SK-N-SH (cell line): ENCODE results near the gene OPCML. TPM values are rescaled to one million over a fixed set of nuclear protein-coding genes. Genes with fewer than 3 reads are reported as not detected.

Source experiments
- CTCF ChIA-PET: fragments of 300-600, 350-600 bp; formaldehyde crosslinking; extraction: SDS; loops from one replicate; lab custom pipeline; 2021; lab: Yijun Ruan, JAX
- POLR2A ChIA-PET: fragments of 350-600 bp; sonication (Branson Sonifier 250); formaldehyde crosslinking; extraction: SDS; loops from one replicate; lab custom pipeline; 2020; ENCODE audit warnings: antibody characterized with exemption, inconsistent platforms; lab: Yijun Ruan, JAX
- DNase-seq: peaks from one replicate; pipeline ENCODE4 v3.0.0; 2012
- H2AFZ ChIP-seq: fragments of 200-600 bp; sonication (generic); 2 replicates; pipeline ENCODE4 v1.8.1; 2016; ENCODE audit warnings: antibody characterized with exemption, mild to moderate bottlenecking, low read depth
- H3F3A ChIP-seq: fragments of 200-600 bp; sonication (generic); replicated peaks from 2 replicates; pipeline ENCODE3; 2016; ENCODE audit warnings: antibody characterized with exemption, mild to moderate bottlenecking; ENCODE audit not compliant: insufficient read depth
- H3K27ac ChIP-seq, 2 experiments: fragments of 200-500 bp in 1 of 2; fragments of 200-600 bp in 1 of 2; sonication (Bioruptor generic) in 1 of 2; sonication (generic), shearing (Covaris generic) in 1 of 2; 2 replicates each; pipeline versions ENCODE4 v1.5.1 to v1.6.1; 2014 to 2016; ENCODE audit warnings: low read depth in 2 of 2, inconsistent platforms in 1 of 2, low read length in 1 of 2, mild to moderate bottlenecking in 1 of 2, mixed read lengths in 1 of 2
- H3K27me3 ChIP-seq: fragments of 200-600 bp; sonication (generic), shearing (Covaris generic); 2 replicates; pipeline ENCODE4 v1.6.1; 2016; ENCODE audit warnings: mixed run types; ENCODE audit not compliant: insufficient read depth
- H3K36me3 ChIP-seq, 2 experiments: fragments of 200-500 bp in 1 of 2; fragments of 200-600 bp in 1 of 2; sonication (Bioruptor generic) in 1 of 2; sonication (generic) in 1 of 2; replicated peaks in 1 of 2; 2 replicates each; pipeline versions ENCODE3 to v1.5.1; 2014 to 2016; ENCODE audit warnings: low read length in 1 of 2, mild to moderate bottlenecking in 1 of 2; ENCODE audit not compliant: insufficient read depth in 2 of 2, control insufficient read depth in 1 of 2
- H3K4me1 ChIP-seq, 2 experiments: fragments of 200-500 bp in 1 of 2; fragments of 200-600 bp in 1 of 2; sonication (Bioruptor generic) in 1 of 2; sonication (generic), shearing (Covaris generic) in 1 of 2; 2 replicates each; pipeline versions ENCODE4 v1.5.1 to v1.6.1; 2014 to 2016; ENCODE audit warnings: low read depth in 1 of 2, low read length in 1 of 2, mixed run types in 1 of 2; ENCODE audit not compliant: insufficient read depth in 2 of 2, control insufficient read depth in 1 of 2
- H3K4me2 ChIP-seq: fragments of 200-600 bp; sonication (generic), shearing (Covaris generic); 2 replicates; pipeline ENCODE4 v1.6.1; 2017; ENCODE audit warnings: mixed run types
- H3K4me3 ChIP-seq, 2 experiments: fragments of 200-500 bp in 1 of 2; fragments of 200-600 bp in 1 of 2; sonication (Bioruptor generic) in 1 of 2; sonication (generic), shearing (Covaris generic) in 1 of 2; 2 replicates each; pipeline versions ENCODE4 v1.5.1 to v1.8.1; 2014 to 2016; ENCODE audit warnings: low read depth in 2 of 2, inconsistent platforms in 1 of 2, low read length in 1 of 2, mild to moderate bottlenecking in 1 of 2, mixed read lengths in 1 of 2, moderate library complexity in 1 of 2
- H3K79me2 ChIP-seq: fragments of 200-600 bp; sonication (generic); 2 replicates; pipeline ENCODE4 v1.8.1; 2017; ENCODE audit warnings: mild to moderate bottlenecking; ENCODE audit not compliant: insufficient read depth
- H3K9ac ChIP-seq: fragments of 200-600 bp; sonication (generic); 2 replicates; pipeline ENCODE4 v1.6.1; 2017; ENCODE audit warnings: mixed run types
- H3K9me2 ChIP-seq: fragments of 200-600 bp; sonication (generic); 2 replicates; pipeline ENCODE4 v1.6.1; 2017; ENCODE audit warnings: mixed run types
- H3K9me3 ChIP-seq: fragments of 200-600 bp; sonication (generic); 2 replicates; pipeline ENCODE4 v1.6.1; 2017; ENCODE audit warnings: mixed run types, mild to moderate bottlenecking, moderate library complexity
- H4K20me1 ChIP-seq: fragments of 200-600 bp; sonication (generic); 2 replicates; pipeline ENCODE4 v1.6.1; 2017; ENCODE audit warnings: mild to moderate bottlenecking, mixed run types; ENCODE audit not compliant: insufficient read depth
- CHD2 ChIP-seq: fragments of 150-350 bp; IDR thresholded peaks from 2 replicates; pipeline ENCODE4 v1.6.1; 2018; ENCODE audit warnings: low read length; ENCODE audit not compliant: partially characterized antibody
- CTCF ChIP-seq: fragments of 200-600 bp; sonication (generic); IDR thresholded peaks from 2 replicates; pipeline ENCODE4 v1.6.1; 2017; ENCODE audit warnings: antibody characterized with exemption, mild to moderate bottlenecking, moderate library complexity
- ELF1 ChIP-seq: IDR thresholded peaks from 2 replicates; pipeline ENCODE4 v1.4.0; 2012
- EP300 ChIP-seq, 2 experiments: IDR thresholded peaks; 2 replicates each; pipeline versions ENCODE4 v1.4.0 to v1.6.1; 2012; ENCODE audit warnings: borderline replicate concordance in 1 of 2, low read depth in 1 of 2, low read length in 1 of 2
- FOSL2 ChIP-seq: IDR thresholded peaks from 2 replicates; pipeline ENCODE4 v1.4.0; 2012; ENCODE audit warnings: low read depth, mild to moderate bottlenecking, moderate library complexity, borderline replicate concordance
- GABPA ChIP-seq: IDR thresholded peaks from 2 replicates; pipeline ENCODE4 v1.4.0; 2012; ENCODE audit warnings: low read depth, mild to moderate bottlenecking
- JUND ChIP-seq: IDR thresholded peaks from 2 replicates; pipeline ENCODE4 v1.4.0; 2012
- MEF2A ChIP-seq: IDR thresholded peaks from 2 replicates; pipeline ENCODE4 v1.4.0; 2012; ENCODE audit warnings: low read depth, borderline replicate concordance
- NFIC ChIP-seq: IDR thresholded peaks from 2 replicates; pipeline ENCODE4 v1.4.0; 2012; ENCODE audit warnings: borderline replicate concordance
- RAD21 ChIP-seq: IDR thresholded peaks from 2 replicates; pipeline ENCODE4 v1.6.1; 2012; ENCODE audit warnings: mild to moderate bottlenecking, low read length
- RCOR1 ChIP-seq: fragments of 150-350 bp; IDR thresholded peaks from 2 replicates; pipeline ENCODE4 v1.6.1; 2017; ENCODE audit warnings: antibody characterized with exemption, low read length
- TEAD4 ChIP-seq: IDR thresholded peaks from 2 replicates; pipeline ENCODE4 v1.4.0; 2012; ENCODE audit warnings: mild to moderate bottlenecking, borderline replicate concordance; ENCODE audit not compliant: insufficient read depth
- YY1 ChIP-seq: IDR thresholded peaks from 2 replicates; pipeline ENCODE4 v1.4.0; 2012; ENCODE audit warnings: low read depth, mild to moderate bottlenecking
- ZBTB33 ChIP-seq: IDR thresholded peaks from 2 replicates; pipeline ENCODE4 v1.4.0; 2012; ENCODE audit warnings: low read depth, borderline replicate concordance
- WGBS: methylation state at CpG from one replicate; pipeline ENCODE4 v1.1.6; 2017; ENCODE audit warnings: low lambda C conversion rate; 5-methylcytosine and 5-hydroxymethylcytosine counted together
- polyA plus RNA-seq, 3 experiments: library from polyadenylated mRNA; depleted of rRNA; stranded (reverse); fragments of >200 nt; gene quantifications; 2 replicates each; pipeline ENCODE4 v1.2.3, GENCODE V29; 2012
- TF ChIP-seq, protein P1 (sequence below): IDR thresholded peaks from 2 replicates; pipeline ENCODE4 v1.6.1; 2012; ENCODE audit warnings: mild to moderate bottlenecking, low read depth, low read length, moderate library complexity
- TF ChIP-seq, protein P2 (sequence below): IDR thresholded peaks from 2 replicates; pipeline ENCODE4; 2012

Gene OPCML
- polyA plus RNA-seq, 1 of the 3 experiments (the other 2 are of a cell fraction), result not detected

DNA sequence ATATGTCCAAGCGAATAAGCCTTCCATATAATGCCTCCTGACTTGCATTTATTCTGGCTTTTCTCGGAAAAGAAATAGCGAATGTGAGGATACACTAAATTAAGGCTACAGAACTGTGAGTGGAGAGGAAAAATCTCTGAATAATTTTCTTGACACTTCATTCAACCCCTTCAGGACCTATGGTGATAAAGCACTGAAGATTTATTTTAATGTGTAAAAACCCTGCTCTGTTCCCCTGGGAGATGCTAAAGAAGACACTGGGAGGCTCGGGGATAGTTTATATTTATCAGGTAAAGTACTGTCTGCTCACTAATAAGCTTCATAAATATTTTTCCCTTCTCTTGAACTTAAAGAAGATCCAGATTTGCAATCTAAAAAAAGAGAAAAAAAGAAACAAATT is 895.8 kb downstream of the OPCML start (continued):
- TF ChIP-seq, protein P1, sequence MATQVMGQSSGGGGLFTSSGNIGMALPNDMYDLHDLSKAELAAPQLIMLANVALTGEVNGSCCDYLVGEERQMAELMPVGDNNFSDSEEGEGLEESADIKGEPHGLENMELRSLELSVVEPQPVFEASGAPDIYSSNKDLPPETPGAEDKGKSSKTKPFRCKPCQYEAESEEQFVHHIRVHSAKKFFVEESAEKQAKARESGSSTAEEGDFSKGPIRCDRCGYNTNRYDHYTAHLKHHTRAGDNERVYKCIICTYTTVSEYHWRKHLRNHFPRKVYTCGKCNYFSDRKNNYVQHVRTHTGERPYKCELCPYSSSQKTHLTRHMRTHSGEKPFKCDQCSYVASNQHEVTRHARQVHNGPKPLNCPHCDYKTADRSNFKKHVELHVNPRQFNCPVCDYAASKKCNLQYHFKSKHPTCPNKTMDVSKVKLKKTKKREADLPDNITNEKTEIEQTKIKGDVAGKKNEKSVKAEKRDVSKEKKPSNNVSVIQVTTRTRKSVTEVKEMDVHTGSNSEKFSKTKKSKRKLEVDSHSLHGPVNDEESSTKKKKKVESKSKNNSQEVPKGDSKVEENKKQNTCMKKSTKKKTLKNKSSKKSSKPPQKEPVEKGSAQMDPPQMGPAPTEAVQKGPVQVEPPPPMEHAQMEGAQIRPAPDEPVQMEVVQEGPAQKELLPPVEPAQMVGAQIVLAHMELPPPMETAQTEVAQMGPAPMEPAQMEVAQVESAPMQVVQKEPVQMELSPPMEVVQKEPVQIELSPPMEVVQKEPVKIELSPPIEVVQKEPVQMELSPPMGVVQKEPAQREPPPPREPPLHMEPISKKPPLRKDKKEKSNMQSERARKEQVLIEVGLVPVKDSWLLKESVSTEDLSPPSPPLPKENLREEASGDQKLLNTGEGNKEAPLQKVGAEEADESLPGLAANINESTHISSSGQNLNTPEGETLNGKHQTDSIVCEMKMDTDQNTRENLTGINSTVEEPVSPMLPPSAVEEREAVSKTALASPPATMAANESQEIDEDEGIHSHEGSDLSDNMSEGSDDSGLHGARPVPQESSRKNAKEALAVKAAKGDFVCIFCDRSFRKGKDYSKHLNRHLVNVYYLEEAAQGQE, result no peak
- TF ChIP-seq MEF2A, result no peak
- TF ChIP-seq CTCF, result no peak
- TF ChIP-seq YY1, result no peak
- no peak for TF ChIP-seq NFIC
- TF ChIP-seq, protein P2, sequence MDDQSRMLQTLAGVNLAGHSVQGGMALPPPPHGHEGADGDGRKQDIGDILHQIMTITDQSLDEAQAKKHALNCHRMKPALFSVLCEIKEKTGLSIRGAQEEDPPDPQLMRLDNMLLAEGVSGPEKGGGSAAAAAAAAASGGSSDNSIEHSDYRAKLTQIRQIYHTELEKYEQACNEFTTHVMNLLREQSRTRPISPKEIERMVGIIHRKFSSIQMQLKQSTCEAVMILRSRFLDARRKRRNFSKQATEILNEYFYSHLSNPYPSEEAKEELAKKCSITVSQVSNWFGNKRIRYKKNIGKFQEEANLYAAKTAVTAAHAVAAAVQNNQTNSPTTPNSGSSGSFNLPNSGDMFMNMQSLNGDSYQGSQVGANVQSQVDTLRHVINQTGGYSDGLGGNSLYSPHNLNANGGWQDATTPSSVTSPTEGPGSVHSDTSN, result no peak
- TF ChIP-seq RCOR1, result no peak

GRCh38 chr11:132632641-132633124 is 899.6 kb downstream of the OPCML start:
- Histone ChIP-seq H3F3A (peaks cover 11% of the 10 kb centered on the region), H3K36me3 (no peaks in the 10 kb centered on the region), H3K4me3 (peak overlapping the region; percentile 14 to 32; a peak in 1 of 4 replicates), H3K79me2 (no peaks in the 10 kb centered on the region), H2AFZ (peak overlapping the region; percentile 75), H3K4me2 (peak overlapping the region; percentile 73), H3K4me1 (peaks cover 4 to 17% of the 10 kb centered on the region in 2 experiments; a peak in 3 of 4 replicates), H3K27ac (peak overlapping the region in 1 of 2 experiments; percentile 87; a peak in 2 of 4 replicates), H3K9me3 (no peaks in the 10 kb centered on the region), H4K20me1 (no peaks in the 10 kb centered on the region), H3K9ac (peak overlapping the region; percentile 64; the same call in 1 of the 2 replicates), H3K9me2 (no peaks in the 10 kb centered on the region), H3K27me3 (no peaks in the 10 kb centered on the region)
- WGBS, result 3% methylated on average over 9 of the region's 9 CpGs
- ChIA-PET CTCF (interaction anchor here (0.6 kb wide), 1 partner anchor 17 kb away, joined by 3 read pairs; no protein-coding TSS in a partner anchor), POLR2A (no interaction called here)
- DNase-seq, result peak; percentile 39
- 0 out of 2 replicates have a peak, but pooled peaks have one; percentile 32 for TF ChIP-seq ELF1
- TF ChIP-seq CHD2, result no peak
- TF ChIP-seq ZBTB33, result peak; percentile 37; the same call in 1 of the 2 replicates
- TF ChIP-seq TEAD4, result peak; percentile 63
- TF ChIP-seq MEF2A, result no peak
- TF ChIP-seq, protein P2, result peak; percentile 86
- TF ChIP-seq JUND, result peak; percentile 91
- TF ChIP-seq, protein P1, result no peak
- TF ChIP-seq GABPA, result no peak
- TF ChIP-seq YY1, result no peak
- TF ChIP-seq RCOR1, result 0 out of 2 replicates have a peak, but pooled peaks have one; percentile 13
- TF ChIP-seq RAD21, result no peak
- peak; percentile 86 for TF ChIP-seq FOSL2
- TF ChIP-seq EP300 (IDR thresholded peaks at IDR 0.05; ENCODE audit: borderline replicate concordance in 1 of 2, low read depth in 1 of 2, low read length in 1 of 2), result peak in 1 of 2 experiments; percentile 78; a peak in 2 of 4 replicates
